ENCODE data around the gene COMMD8. TPM values are rescaled to one million over a fixed set of nuclear protein-coding genes. Genes with fewer than 3 reads are reported as not detected.
A peak's percentile ranks its signal among the peaks of the same experiment; 100 is the strongest.
"Not testable (repeated sequence)": the region's sequence is repeated elsewhere in the genome, so short reads cannot be mapped to it uniquely, and the experiment has no call there.

The COMMD8 gene
- 13.1 TPM for total RNA-seq
- long read RNA-seq, transcript COMMD8-201 (5 exons, 1,469 nt): major isoform, 26 of 27 reads
- long read RNA-seq, partial matches to known transcripts: 0 of 27 reads
- long read RNA-seq, other reads (novel, unspliced or antisense): 1 of 27 reads

- ATAC-seq (ENCODE audit: poor library complexity): peak; percentile 100
- intact Hi-C loops (cut with DNase I): no loop called here
- DNase-seq: peak; percentile 99
Measured at GRCh38 chr4:47463235-47463956, at the start of gene COMMD8. COMMD8 (minus strand) TSS chr4:47463702; CDS start chr4:47463651, 51 bp downstream.

- DNase-seq (no peak), ATAC-seq (ENCODE audit: poor library complexity) (peak; percentile 34)
- intact Hi-C loops (cut with DNase I): no loop called here
Measured at GRCh38 chr4:47510506-47511143, 47.1 kb upstream of the COMMD8 start.

GRCh38 chr4:47505666-47506065 is 42.2 kb upstream of the COMMD8 start:
- DNase-seq: no peak
- intact Hi-C loops (cut with DNase I): no loop called here
- no peak for ATAC-seq (ENCODE audit: poor library complexity)

- no peak for DNase-seq
- no peak for ATAC-seq (ENCODE audit: poor library complexity)
- intact Hi-C loops (cut with DNase I): no loop called here
Measured at GRCh38 chr4:47505147-47505546, 41.6 kb upstream of the COMMD8 start.

GRCh38 chr4:47500776-47501175 is 37.3 kb upstream of the COMMD8 start:
- no peak for DNase-seq
- ATAC-seq (ENCODE audit: poor library complexity): no peak
- intact Hi-C loops (cut with DNase I): no loop called here

GRCh38 chr4:47499700-47500099 is 36.2 kb upstream of the COMMD8 start:
- ATAC-seq (ENCODE audit: poor library complexity): no peak
- intact Hi-C loops (cut with DNase I): no loop called here

GRCh38 chr4:47498899-47499298 is 35.4 kb upstream of the COMMD8 start:
- DNase-seq: no peak
- ATAC-seq (ENCODE audit: poor library complexity): no peak
- intact Hi-C loops (cut with DNase I): no loop called here

More at GRCh38 chr4:47499700-47500099, 36.2 kb upstream of the COMMD8 start:
- DNase-seq: no peak

GRCh38 chr4:47494124-47494430 is 30.6 kb upstream of the COMMD8 start:
- DNase-seq: no peak
- no peak for ATAC-seq (ENCODE audit: poor library complexity)
- intact Hi-C loops (cut with DNase I): no loop called here

GRCh38 chr4:47493238-47494123 is 30.0 kb upstream of the COMMD8 start:
- ATAC-seq (ENCODE audit: poor library complexity): no peak
- DNase-seq: no peak
- intact Hi-C loops (cut with DNase I): no loop called here

GRCh38 chr4:47490550-47490949 is 27.0 kb upstream of the COMMD8 start:
- intact Hi-C loops (cut with DNase I): no loop called here
- ATAC-seq (ENCODE audit: poor library complexity) (peak; percentile 68), DNase-seq (no peak)

- no peak for DNase-seq
- no peak for ATAC-seq (ENCODE audit: poor library complexity)
- intact Hi-C loops (cut with DNase I): no loop called here
Measured at GRCh38 chr4:47488706-47489105, 25.2 kb upstream of the COMMD8 start.

GRCh38 chr4:47486727-47487126 is 23.2 kb upstream of the COMMD8 start:
- ATAC-seq (ENCODE audit: poor library complexity); intact Hi-C loops (cut with DNase I); DNase-seq: not testable (repeated sequence)

- ATAC-seq (ENCODE audit: poor library complexity): no peak
- intact Hi-C loops (cut with DNase I): no loop called here
- DNase-seq: no peak
Measured at GRCh38 chr4:47486231-47486673, 22.8 kb upstream of the COMMD8 start.

- intact Hi-C loops (cut with DNase I): no loop called here
- ATAC-seq (ENCODE audit: poor library complexity) (peak; percentile 4), DNase-seq (no peak)
Measured at GRCh38 chr4:47485768-47486167, 22.3 kb upstream of the COMMD8 start.

GRCh38 chr4:47485047-47485692 is 21.7 kb upstream of the COMMD8 start, which contains the start of gene ATP10D:
ATP10D (plus strand) TSS chr4:47485275; CDS start chr4:47512541, 27,266 bp downstream.
- DNase-seq (peak; percentile 98), ATAC-seq (ENCODE audit: poor library complexity) (peak; percentile 100)
- intact Hi-C loops (cut with DNase I): no loop called here

GRCh38 chr4:47484168-47484567 is 20.7 kb upstream of the COMMD8 start:
- intact Hi-C loops (cut with DNase I): no loop called here
- DNase-seq (no peak), ATAC-seq (ENCODE audit: poor library complexity) (no peak)

- intact Hi-C loops (cut with DNase I): no loop called here
- DNase-seq (no peak), ATAC-seq (ENCODE audit: poor library complexity) (no peak)
Measured at GRCh38 chr4:47483745-47484144, 20.2 kb upstream of the COMMD8 start.

- no peak for DNase-seq
- ATAC-seq (ENCODE audit: poor library complexity): no peak
- intact Hi-C loops (cut with DNase I): no loop called here
Measured at GRCh38 chr4:47482326-47482725, 18.8 kb upstream of the COMMD8 start.

- DNase-seq: no peak
- intact Hi-C loops (cut with DNase I): no loop called here
- ATAC-seq (ENCODE audit: poor library complexity): no peak
Measured at GRCh38 chr4:47478804-47479203, 15.3 kb upstream of the COMMD8 start.

Measured in Right ventricle myocardium superior (tissue), 1 donor.